ENCODE results near the gene EPS15. TPM values are rescaled to one million over a fixed set of nuclear protein-coding genes. Genes with fewer than 3 reads are reported as not detected.

EPS15 gene
- total and polyA plus RNA-seq, 2 of the 8 experiments (the other 6 are each of a cell fraction or from before 2014, with no cell fraction given), result 15.9 to 57.2 TPM

DNA sequence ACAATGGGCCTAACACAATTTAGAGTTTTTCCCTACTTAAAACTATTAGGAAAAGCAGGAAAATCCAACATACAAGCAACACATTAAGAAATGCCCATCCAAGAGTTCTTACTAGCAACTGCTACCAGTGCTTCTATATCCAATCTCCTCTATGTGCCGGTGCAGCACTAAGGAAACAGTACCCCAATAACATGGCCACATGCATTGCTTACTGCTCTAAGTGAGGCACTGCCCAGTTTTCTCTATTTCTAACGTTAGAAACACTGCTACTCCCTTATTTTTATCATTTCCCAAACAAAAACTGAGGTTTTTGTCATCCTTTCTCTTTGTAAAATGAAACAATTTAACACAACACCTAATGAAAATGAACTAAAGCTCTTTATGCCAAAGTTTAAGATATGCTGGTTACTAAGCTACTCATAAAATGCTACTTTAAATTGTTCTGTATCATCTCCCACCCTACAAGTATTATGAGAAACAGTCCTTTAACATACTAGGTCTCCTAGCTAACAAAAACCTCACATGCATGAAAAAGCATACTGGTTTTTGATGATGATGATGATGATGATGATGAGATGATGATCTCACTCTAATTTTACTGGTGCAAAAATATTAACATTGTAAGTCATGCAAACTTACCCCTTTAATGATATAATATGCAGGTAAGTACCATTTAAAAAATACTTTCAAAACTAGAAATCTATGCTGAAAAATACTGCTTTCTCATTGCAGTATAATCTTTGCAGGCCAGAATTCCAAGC lies 98.0 kb downstream of the EPS15 start:
- CTCF ChIA-PET (ENCODE audit: partially characterized antibody), result interaction anchor here (1.0 to 1.1 kb wide), 3 partner anchors 9 to 71 kb away, joined by 3 read pairs; no protein-coding TSS in a partner anchor
- no peak overlapping the region for H2AFZ ChIP-seq (ENCODE audit: low read length)
- H3K9me3 ChIP-seq (ENCODE audit: insufficient read depth in 2 of 2, low read depth in 1 of 2, low read length in 1 of 2), result no peaks in the 10 kb centered on the region
- H3K4ac ChIP-seq (replicated peaks; ENCODE audit: insufficient read length, low read depth, low read length), result no peak overlapping the region
- H2BK20ac ChIP-seq (ENCODE audit: low read length), result no peak overlapping the region
- H3K23me2 ChIP-seq (ENCODE audit: low read depth, low read length), result no peaks in the 10 kb centered on the region
- no peak overlapping the region for H3K14ac ChIP-seq (ENCODE audit: insufficient read length)
- no peak overlapping the region for H3K56ac ChIP-seq (replicated peaks; ENCODE audit: insufficient read length, low read depth, low read length)
- H3K79me1 ChIP-seq (ENCODE audit: low read depth, low read length), result no peaks in the 10 kb centered on the region
- no peak overlapping the region for H4K8ac ChIP-seq (ENCODE audit: extremely low read depth, insufficient read depth, low read length)
- H2AK5ac ChIP-seq (ENCODE audit: low read depth, low read length), result no peak overlapping the region
- peak overlapping the region; percentile 56 to 66 for H3K4me2 ChIP-seq (ENCODE audit: insufficient read depth in 1 of 2, low read depth in 2 of 2, low read length in 2 of 2)
- no peak overlapping the region for H4K91ac ChIP-seq (replicated peaks; ENCODE audit: insufficient read length, low read length)
- no peak overlapping the region for H4K5ac ChIP-seq (ENCODE audit: insufficient read length, low read depth, low read length)
- H3K27ac ChIP-seq (ENCODE audit: low read depth, low read length), result no peak overlapping the region
- H2BK120ac ChIP-seq (replicated peaks; ENCODE audit: low read depth, low read length), result no peak overlapping the region
- H3K27me3 ChIP-seq (replicated peaks in 1 of 4; ENCODE audit: control insufficient read depth in 3 of 4, extremely low read depth in 1 of 4, insufficient read depth in 3 of 4, low read length in 3 of 4), result no peaks in the 10 kb centered on the region
- peaks cover 0 to 55% of the 10 kb centered on the region in 2 experiments; a peak in 3 of 4 replicates for H3K79me2 ChIP-seq (ENCODE audit: control insufficient read depth in 1 of 2, insufficient read depth in 2 of 2, low read length in 2 of 2)
- no peak overlapping the region for H2BK5ac ChIP-seq (ENCODE audit: low read depth, low read length)
- no peak for FAIRE-seq
- no peak for DNase-seq (ENCODE audit: low read depth in 1 of 2, low spot score in 2 of 2)
- no peak for TF ChIP-seq POLR2AphosphoS5 (IDR thresholded peaks at IDR 0.05; ENCODE audit: low read depth, low read length)
- TF ChIP-seq, protein P1, sequence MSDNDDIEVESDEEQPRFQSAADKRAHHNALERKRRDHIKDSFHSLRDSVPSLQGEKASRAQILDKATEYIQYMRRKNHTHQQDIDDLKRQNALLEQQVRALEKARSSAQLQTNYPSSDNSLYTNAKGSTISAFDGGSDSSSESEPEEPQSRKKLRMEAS (IDR thresholded peaks at IDR 0.05), result no peak
- H3K4me1 ChIP-seq (replicated peaks in 1 of 4; ENCODE audit: control insufficient read depth in 3 of 4, insufficient read depth in 4 of 4, low read length in 3 of 4), result peaks cover 0 to 8% (median 7%) of the 10 kb centered on the region in 4 experiments; a peak in 4 of 7 replicates
- H2BK15ac ChIP-seq (ENCODE audit: low read length), result no peak overlapping the region
- H3K23ac ChIP-seq (ENCODE audit: insufficient read length), result no peak overlapping the region
- 51% methylated on average over 2 of the region's 2 CpGs; no CpG with 5 or more reads in 1 of the 2 experiments for WGBS, 2 experiments (ENCODE audit: extremely low coverage in 1 of 2, insufficient coverage in 1 of 2, insufficient read length in 1 of 2, insufficient replicate concordance in 2 of 2, low coverage in 1 of 2, low lambda C conversion rate in 2 of 2, missing lambda C conversion rate in 1 of 2)
- H3K18ac ChIP-seq (ENCODE audit: extremely low read depth, low read length), result no peak overlapping the region
- POLR2A ChIA-PET (ENCODE audit: partially characterized antibody), result interaction anchor here (0.5 to 3.1 kb wide), 2 partner anchors 12 to 22 kb away, joined by 3 to 16 read pairs; no protein-coding TSS in a partner anchor
- peak overlapping the region in 2 of 4 experiments; percentile 41 to 75; a peak in 4 of 8 replicates for H3K4me3 ChIP-seq (ENCODE audit: extremely low read depth in 1 of 4, insufficient read depth in 2 of 4, low read depth in 3 of 4, low read length in 4 of 4)
- no peak overlapping the region for H2BK12ac ChIP-seq (ENCODE audit: low read depth, low read length)
- H3K36me3 ChIP-seq (ENCODE audit: control insufficient read depth in 2 of 4, insufficient read depth in 4 of 4, low read length in 3 of 4), result no peaks in the 10 kb centered on the region; a peak in 1 of 8 replicates
- peak overlapping the region in 2 of 4 experiments; percentile 34 to 48; a peak in 2 of 7 replicates for H3K9ac ChIP-seq (replicated peaks in 1 of 4; ENCODE audit: extremely low read depth in 1 of 4, low read depth in 3 of 4, low read length in 3 of 4)
- no peaks in the 10 kb centered on the region for H4K20me1 ChIP-seq (replicated peaks in 1 of 2; ENCODE audit: control insufficient read depth in 1 of 2, insufficient read depth in 2 of 2, low read length in 2 of 2)

Measured in H1 (cell line).